Left hindlimb (tissue), 1 donor: Measurements from ENCODE around the gene ESPL1.

Experiments
- DNase-seq: peaks from one replicate; pipeline ENCODE4 v3.0.0-alpha.2; 2018

ESPL1 gene

DNA sequence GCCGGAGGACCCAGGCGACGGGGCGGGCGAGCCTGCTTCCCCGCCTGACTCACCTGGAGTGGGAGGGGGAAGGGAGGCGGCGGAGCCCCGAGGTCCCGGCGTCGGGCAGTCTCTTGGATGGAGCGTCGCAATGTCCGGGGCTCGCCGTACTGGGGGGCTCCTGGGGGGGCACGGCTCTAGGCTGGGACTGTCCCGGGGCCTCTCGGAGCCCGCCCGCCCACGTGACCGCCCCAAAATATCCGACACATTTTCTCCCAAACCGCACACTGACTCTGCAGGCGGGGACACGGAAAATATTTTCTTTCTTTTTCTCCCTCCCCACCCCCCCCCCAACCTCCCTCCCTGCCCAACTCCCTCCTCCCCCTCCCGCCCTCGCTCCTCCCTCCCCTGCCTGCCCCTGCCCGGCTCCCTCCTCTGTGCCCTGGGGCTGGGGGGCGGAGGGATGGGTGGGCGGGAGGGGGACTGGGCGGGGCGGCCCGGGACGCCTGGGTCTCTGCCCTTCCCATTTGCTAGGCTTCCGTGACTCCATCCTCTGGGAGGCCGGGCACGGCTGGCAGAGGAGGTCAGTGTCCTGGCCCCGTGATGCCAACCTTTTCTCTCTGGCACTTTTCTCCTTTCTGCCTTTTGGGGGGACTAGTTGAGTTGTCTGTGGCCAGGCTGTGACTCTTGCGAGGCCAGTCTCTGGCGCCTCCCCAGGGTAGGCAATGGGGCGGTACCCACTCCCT, 36.0 kb upstream of the ESPL1 start, which contains the start of gene RARG:
Gene RARG (minus strand): TSS at position 289 of the 725 bp plus-strand sequence. CDS start 4,664 bp downstream, outside the sequence.
- peak; percentile 89 for DNase-seq

DNA sequence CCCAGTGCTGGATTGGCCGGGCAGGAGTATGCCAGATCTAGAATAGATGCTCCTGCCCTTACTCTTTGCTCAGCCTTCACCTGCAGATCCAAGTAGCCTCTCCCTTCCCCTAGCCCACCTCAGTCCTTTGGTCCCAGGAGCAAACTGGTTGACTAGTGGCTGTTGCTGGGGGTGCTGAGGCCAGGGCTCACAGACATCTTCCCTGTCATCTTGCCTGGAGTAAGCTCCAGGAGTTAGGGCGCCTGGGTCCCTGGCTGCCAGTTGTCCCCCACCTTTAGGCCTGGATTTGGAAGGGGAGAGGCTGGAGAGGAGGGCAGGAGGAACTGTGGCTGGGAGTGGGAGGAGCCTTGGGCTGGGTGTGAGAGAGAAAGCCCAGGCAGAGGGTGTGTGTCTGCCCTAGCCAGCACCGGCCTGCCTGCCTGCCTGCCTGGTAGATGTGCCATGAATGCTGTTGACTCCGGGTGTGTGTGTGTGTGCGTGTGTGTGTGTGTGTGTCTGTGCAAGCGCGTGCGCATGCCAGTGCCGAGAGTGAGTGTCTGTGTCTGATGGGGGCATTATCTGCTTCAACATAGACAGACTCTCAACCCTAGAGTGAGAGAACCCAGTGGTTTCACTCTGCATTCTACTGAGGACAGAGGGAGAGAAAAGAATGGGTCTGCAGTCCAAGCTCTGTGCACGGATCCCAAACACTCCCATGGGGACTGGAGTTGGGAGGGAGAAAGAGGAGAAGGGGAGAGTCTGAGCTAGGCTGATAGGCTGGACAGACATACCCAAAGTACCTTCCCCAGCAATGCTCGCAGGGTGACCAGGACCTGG, 35.2 kb upstream of the ESPL1 start:
- DNase-seq, result peak; percentile 70

DNA sequence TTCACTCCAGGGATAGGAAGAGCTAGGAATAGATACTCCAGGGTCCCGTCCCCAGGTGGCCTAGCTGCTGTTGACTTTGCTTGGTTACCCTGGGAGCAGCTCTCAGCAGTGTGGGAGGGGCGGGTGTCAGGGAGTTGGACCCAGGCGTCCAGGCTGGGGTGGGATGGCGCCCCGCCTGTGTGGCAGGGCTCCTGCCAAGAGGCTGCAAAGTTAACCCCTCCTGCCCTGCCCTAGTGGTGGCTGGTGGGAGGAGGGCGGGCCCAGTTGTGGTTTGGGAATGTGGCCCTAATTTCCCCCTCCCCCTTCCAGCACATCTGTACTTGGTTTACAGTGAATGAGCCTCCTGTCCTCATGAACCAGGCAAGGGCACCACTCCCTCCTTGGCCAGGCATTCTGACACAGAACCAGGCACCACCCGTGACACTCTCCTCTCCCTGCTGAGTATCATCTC, 34.4 kb upstream of the ESPL1 start:
- peak; percentile 70 for DNase-seq

DNA sequence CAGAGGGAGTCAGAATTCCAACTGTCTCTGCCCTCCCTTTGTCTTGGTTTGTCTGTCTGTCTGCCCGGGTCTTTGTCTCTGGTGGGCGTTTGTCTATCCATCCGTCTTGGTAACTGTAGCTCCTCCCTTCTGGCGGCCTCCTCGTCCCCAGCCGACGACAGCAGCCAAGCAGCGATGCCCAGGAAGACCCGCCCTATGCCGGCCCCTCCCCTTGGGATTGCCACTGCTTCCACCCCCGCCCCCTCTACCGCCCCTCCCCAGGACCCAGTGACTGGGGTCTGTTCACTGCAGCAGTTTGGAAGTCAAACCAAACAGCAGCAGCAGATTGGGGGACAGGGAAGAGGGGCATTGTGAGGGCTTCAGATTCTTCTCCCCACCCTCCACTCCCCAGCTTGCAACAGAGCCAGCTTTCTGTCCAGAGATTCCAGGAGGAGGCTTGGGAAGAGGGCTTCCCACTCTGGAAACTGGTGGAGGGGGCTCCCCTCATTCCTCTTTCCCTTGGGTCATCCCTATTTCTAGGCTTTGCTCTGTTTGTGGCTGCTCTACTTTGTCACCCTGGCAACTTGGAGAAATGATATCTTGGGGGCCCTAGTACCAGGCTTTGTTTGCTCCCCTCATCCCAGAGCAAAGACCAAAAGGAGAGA, 33.7 kb upstream of the ESPL1 start:
- DNase-seq, result peak; percentile 76

DNA sequence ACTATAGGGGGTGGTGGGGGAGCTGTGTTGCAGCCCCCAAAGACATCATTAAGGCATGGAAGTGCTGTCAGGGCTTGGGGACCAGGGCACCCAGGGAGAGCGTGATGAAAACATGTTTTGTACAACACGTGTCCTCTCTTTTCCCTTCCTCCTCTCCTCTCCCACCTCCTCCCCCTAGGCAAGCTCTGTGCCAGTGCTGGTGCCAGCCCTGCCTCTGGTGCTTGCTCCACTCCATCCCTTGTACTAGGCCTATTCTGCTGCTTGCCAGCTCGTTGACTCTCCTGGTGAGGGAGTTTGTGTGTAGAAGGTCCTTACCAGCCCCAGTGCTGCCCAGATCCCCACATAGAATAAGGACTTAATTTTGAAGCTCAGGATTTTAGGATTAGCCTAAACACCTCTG, 32.9 kb upstream of the ESPL1 start:
- DNase-seq, result no peak

DNA sequence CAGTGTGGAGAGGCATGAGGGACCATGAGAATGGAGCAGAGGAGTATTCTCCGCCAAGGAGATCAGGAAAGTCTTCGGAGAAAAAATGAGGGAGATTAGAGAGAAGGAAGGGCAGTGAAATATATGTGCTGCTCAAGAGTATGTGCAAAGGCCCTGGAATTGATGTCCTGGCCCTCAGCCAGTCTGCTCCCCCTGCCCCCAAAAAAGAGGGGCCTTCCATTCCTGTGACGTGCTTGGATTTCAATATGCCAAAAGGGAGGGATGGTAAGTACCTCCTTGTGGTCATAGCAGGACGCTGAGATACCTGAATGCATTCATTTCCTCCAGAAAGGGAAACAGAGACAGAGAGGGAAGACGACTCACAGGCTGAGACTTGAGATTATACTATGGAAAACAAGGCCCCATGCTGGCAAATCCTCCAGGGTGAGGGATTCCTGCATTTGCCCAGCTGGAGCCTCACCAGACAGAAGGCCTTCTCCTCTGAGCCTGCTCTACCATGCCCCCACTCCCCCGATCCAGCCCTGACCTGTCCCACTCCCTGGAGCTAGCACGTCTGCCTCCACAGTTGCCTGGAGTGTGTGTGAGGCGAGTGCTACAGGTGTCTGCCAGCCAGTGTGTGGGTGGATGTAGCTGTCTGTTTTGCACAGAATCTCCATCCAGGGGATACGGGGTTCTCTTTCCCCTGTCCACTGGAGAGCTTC, 32.2 kb upstream of the ESPL1 start:
- DNase-seq, result no peak

DNA sequence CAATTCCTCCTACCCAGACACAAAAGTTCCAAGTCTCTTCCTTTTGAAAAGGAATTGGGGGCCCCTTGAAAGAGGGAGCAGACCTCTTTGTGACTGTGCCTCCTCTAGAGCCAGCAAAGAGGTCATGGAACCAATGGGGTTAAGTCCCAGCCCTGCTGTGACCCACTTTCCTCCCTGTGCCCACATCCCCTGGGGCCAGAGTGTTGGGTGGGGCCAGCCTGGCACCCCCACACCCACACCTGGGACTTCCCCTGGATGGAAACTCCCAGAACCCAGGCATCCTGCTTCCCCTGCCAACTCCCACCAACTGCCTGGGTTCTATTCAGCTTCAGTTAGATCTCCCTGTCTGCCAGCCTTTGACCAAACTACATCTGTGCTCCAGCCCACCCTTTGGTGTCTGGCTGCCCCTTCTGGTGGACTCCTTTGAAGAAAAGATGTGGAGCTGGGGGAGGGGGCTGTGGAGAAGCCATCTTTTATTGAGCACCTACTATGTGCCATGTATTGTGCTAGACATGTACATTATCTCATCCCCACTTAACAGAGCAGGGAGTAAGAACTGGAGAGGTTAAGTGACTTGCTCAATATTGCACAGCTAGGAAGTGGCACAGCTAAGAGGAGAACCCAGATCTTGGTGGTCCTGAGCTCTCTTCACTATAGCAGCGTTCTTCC, 31.5 kb upstream of the ESPL1 start:
- DNase-seq, result no peak

DNA sequence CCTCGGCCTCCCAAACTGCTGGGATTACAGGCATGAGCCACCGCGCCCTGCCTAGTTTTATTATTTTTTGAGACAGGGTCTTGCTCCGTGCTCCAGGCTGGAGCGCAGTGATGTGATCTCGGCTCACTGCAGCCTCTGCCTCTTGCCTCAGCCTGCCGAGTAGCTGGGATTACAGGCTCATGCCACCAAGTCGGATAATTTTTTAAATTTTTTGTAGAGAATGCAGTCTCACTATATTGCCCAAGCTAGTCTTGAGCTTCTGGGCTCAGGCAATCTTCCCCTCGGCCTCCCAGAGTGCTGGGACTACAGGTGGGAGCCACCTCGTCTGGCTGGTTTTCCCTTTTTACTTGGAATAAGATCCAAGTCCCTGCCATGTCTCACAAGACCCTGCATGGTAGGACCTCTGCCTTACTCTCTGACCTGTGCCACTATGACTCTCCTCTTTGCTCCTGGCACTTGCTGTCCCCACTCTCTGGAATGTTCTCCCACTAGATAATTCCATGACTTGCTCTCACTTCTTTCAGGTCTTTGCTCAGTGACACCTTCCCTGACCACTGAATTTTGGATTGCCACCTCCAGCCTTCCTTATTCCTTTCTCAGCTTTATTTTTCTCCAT, 28.3 kb upstream of the ESPL1 start:
- DNase-seq, result no peak

DNA sequence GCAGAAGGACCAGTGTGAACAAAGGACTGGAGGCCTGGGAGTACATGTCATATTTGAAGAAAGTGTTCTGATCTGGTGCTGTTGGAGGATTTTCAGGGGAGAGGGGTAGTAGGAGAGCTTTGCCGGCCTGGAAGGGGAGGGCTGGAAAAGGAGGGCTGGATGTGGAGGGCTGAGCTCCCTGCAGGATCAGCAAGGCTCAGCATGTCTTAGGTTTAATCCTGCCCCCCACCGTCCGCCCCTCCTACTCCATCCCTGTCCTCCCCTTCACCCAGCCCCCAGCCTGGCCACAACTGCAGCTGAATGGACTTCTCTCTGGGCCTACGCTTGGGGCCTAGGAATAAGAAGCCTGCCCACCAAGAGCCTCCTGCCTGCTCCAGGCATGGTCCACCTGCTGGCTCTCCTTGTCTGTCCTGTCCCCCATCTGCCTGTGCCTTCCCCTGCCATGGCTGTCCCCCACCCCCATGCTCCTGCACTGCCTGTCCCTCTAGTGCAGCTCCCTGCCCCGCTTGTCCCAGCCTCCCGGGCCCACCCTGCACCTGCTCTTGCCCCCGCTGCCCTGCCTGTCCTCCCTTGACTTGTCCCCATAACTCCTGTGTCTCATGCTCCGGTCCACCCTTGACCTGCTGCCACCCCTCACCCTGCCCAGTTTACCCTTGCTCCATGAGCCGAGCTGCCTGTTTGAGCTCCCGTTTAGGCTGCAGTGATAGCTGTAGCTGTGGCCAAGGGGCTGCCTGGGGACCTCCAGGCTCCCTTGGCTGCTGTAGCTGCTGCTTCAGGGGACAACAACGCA, 26.3 kb upstream of the ESPL1 start:
- DNase-seq, result no peak

DNA sequence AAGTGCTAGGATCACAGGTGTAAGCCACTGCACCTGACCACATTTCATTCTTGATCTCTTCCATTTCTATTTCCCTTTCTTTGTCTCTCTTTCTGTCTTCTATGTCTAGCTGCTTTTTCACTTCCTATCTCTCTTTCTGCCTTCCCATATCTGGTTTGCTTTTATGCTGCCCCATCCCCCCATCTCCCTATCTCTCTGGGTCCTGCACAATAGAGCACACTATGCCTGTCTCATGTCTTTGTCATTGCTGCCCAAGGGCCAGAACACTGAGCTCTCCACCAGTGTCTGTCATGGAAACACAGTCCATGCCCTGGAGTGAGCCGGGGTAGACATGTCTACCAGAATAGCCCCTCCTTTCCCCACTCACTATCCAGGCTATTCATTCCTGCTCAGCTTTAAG, 23.8 kb upstream of the ESPL1 start:
- no peak for DNase-seq

DNA sequence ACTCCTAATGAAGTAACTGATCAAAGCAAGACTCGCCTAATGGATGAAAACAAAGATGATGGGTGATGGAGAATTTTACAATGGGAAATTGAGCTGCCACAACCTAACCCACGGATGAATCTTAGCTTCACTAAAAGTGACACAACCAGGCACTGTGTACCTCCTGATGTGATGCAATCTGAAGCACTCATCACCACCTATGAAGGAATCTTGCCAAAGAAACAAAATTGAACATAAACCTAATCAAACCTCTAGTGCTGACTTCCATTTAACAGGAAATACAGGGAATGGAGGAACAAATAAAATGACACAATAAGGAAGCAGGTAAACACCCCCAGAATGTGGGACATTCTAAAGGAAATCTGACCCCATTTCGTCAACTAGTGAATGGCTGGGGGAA, 22.8 kb upstream of the ESPL1 start:
- no peak for DNase-seq

DNA sequence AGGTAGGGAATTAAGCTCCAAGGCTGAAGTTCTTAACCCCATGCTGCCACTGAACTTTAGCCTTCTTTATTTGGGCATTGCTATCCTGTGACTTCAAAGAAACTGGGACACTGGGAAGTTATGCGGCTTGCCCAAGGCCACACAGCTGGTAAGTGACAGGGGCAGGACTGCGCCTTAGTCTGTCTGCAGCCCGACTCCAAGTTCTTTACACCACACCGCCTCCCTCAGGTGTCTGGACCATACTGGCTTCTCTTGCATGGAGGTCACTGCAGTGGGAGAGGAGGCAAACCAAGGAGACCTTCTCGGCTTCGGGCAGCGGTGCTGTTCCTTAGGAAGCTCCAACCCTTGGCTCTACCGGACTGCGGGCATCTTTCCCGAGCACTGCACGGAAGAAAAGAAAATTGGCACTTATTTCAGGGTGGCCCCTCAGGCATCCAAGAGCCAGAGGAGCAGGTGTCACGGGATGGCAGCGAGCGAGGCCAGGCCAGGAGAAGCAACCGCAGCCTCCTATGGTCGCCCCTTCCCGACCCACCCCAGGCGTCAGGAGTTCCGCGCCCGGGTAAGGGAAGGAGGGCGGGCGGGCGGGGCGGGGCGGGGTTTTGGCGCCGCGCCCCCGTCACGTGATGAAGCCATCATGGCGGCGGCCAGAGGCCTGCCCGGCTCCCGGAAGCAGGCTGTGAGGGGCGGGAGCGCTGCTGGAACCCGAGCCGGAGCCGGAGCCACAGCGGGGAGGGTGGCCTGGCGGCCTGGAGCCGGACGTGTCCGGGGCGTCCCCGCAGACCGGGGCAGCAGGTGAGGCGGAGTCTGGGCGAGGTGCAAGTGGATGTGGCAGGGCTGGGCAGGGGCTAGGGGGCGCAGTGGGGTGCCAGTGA, 16.4 kb upstream of the ESPL1 start:
- peak; percentile 94 for DNase-seq

DNA sequence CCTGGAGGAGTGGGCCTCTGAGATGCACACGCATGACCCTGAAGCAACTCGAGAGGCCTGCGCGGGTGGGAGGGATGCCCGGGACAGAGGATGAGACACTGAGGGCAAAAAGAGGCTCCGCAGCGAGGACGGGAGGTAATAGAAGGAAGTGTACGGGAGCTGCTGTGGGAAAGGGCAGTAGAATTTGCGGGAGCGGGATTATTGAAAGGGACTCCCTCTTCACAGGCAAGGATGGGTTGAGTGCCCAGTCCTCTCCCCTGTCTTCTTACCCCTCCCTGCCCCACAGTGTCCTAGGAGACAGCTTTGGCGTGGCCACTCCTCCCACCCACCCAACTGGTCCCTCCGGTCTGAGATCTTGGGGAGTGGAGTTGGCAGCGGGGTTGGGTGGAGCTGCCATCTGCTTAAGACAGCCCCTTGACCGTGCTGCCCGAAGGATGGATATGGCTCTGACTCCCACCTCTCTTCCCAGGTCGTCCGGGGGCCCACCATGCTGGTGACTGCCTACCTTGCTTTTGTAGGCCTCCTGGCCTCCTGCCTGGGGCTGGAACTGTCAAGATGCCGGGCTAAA, 15.7 kb upstream of the ESPL1 start:
- no peak for DNase-seq

DNA sequence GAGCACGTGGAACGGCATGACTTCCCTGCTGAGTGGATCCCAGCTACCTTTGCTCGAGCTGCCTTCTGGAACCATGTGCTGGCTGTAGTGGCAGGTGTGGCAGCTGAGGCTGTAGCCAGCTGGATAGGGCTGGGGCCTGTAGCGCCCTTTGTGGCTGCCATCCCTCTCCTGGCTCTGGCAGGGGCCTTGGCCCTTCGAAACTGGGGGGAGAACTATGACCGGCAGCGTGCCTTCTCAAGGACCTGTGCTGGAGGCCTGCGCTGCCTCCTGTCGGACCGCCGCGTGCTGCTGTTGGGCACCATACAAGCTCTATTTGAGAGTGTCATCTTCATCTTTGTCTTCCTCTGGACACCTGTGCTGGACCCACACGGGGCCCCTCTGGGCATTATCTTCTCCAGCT, 14.8 kb upstream of the ESPL1 start:
- no peak for DNase-seq

DNA sequence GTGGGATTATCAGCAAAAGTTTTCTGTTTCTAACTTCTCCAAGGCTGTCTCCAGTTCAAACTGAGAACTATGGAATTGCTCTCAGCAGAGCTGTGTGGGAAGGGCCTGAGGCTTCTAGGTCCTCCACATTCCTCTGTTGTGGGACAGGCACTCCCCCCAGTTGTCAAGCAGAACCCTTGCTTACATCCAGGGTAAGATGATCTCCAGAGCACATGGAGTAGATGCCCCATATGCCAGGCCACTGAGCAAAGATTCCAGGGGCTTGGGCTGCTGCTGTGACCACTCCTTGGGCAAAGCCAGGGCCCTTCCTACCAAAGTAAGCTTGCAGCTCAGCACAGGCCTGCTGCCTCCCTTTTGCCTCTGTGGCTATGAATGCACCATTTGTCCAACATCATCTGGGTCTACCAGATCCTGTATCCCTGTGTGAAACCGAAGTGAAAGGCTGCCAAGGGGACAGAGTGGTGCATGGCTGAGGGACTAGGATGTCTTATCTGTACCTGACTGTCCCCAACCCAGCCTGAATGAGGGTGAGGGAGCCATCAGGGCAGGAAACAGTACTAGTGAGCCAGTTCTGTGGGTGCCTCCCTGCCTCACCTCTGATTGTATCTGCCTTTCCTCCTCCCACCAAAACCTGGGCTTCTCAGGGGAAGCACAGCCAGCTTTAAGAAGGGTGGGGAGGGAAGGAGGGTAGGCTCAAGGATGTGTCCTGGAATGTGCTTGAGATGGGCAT, 13.1 kb upstream of the ESPL1 start:
- no peak for DNase-seq

DNA sequence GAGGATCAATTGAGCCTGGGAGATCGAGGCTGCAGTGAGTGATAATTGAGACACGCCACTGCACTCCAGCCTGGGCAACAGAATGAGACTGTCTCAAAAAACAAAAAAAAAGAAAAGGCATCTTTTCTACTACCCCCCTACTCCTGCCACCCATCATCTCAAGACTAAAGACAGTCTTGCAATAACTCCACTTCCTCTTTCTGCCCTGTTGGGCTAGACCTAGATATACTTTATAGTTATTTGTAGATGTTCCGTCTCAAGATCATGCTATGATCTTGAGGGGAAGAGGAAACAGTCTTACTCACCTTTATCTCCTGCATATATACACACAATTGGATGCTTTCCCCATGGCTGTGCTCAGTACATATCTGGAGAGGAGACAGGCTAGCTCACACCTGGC, 12.1 kb upstream of the ESPL1 start:
- DNase-seq, result no peak

DNA sequence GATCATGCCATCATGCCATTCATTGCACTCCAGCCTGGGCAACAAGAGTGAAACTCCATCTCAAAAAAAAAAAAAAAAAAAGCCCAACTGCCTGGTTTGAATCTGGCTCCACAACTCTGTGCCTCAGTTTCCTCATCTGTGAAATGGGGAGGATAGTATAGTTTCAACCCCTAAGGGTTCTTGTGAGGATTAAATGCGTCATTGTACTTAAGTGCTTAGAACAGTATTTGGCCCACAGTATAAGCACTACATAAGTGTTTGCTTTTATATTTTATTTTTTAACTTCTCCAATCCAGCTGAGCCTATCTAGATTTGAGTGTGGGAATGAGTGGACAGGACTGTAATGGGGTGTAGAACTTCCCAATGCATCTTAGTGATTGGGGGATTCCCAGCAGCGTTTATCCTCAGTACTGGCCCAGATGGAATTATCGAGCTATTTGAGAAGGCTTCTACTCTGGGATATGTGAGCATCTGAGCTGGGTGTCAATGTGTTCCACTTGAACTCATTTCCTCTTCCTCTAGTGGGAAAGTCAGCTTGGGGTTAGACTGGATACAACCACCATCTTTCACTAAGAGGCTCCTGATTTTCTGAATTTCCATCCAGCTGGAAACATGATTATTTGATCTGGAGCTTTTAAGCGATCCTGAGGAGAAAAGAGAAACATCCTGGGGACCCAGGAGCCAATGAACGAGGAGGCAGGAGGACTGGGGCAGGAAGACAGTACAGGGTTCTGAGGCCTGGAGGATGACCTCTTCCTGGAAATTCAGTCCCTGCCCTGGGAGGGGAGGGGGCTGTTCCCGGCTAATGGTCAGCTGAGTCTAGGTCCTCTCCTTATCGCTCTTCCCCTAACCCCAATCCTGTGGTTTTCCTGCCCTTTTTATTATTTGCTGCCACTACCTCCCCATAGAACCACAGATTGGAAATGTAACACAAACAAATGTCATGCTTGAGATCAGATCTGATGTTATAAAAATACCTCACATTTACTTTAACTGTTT, 9.3 kb upstream of the ESPL1 start:
- no peak for DNase-seq

DNA sequence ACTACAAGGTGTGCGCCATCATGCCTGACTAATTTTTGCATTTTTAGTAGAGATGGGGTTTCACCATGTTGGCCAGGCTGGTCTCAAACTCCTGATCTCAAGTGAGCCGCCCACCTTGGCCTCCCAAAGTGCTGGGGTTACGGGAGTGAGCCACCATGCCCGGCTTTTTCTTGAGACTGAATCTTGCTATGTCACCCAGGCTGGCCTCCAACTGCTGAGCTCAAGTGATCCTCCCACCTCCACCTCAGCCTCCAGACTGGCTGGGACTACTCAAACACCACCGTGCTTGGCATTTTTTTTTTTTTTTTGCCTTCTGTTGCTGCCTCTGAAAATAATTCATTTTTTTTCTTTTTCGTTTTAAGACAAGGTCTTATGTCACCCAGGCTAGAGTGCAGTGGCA, 8.2 kb upstream of the ESPL1 start:
- DNase-seq, result no peak
